Measurements from ENCODE around the gene SATB1. TPM values are rescaled to one million over a fixed set of nuclear protein-coding genes. Genes with fewer than 3 reads are reported as not detected.

Gene SATB1
- total and polyA plus RNA-seq, 3 experiments from 2014 or later, result 89.6 to 163 (median 158) TPM

DNA sequence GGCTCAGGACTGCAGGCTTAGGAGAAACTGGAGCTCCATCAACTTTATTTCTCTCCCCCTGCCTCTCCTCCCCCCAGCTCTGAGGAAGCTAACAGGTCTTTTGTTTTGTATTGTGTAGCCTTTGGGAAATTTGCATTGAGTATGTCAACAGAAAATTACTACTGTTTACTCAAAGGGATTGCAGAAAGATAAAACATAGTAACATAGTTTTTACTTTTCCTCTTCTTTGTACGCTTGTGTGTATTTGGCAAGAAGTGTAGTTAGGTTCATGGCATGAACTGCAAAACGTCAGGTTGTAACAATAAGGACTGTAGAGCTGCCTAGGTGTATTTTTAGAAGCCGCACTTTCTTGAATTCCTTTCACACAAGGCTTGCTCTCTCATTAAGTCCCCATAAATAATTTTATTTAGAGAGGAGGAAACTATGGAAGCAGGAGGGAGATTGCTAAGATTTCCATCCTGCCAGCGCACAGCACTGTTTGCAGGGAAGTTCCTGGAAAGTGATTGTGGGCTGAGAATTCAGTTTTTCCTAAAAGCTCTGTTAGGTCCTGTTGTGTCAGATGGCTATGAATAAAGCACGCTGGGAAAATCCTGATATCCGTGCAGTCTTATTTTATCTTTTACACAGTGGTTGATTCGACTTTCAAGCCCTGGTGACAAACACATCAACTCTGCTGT lies 21.1 kb upstream of the SATB1 start:
- peaks cover 35 to 52% (median 48%) of the 10 kb centered on the region in 3 donors for H3K4me1 Mint-ChIP-seq
- Histone ChIP-seq H3K4me3 (ENCODE audit: low read length) (peak overlapping the region; percentile 75), H3K4me1 (ENCODE audit: insufficient read depth, low read length) (peaks cover 23% of the 10 kb centered on the region), H3K36me3 (ENCODE audit: insufficient read depth, low read length) (no peaks in the 10 kb centered on the region), H3K27me3 (ENCODE audit: insufficient read depth, low read length, poor library complexity, severe bottlenecking) (no peaks in the 10 kb centered on the region), H3K9me3 (ENCODE audit: low read length) (peaks cover 7% of the 10 kb centered on the region), H3K27ac (ENCODE audit: low read depth, low read length) (peak overlapping the region; percentile 27)
- H3K4me3 Mint-ChIP-seq, result peak overlapping the region; percentile 87 to 97 (median 95)
- peaks cover 0 to 2% of the 10 kb centered on the region in 2 donors for H3K27me3 Mint-ChIP-seq
- DNase-seq, result no peak
- peak overlapping the region; percentile 82 to 99 (median 94) for H3K27ac Mint-ChIP-seq
- ChIA-PET CTCF (interaction anchor here (0.6 to 2.3 kb wide), 6 partner anchors 9 to 313 kb away, joined by 3 to 8 read pairs (median 4); no protein-coding TSS in a partner anchor), POLR2A (interaction anchor here (0.8 to 1.2 kb wide), 3 partner anchors 9 to 312 kb away, joined by 3 to 4 read pairs (median 3); no protein-coding TSS in a partner anchor)
- H3K36me3 Mint-ChIP-seq, result peaks cover 2 to 38% (median 21%) of the 10 kb centered on the region in 3 donors
- H3K9me3 Mint-ChIP-seq, result peaks cover 11 to 19% (median 18%) of the 10 kb centered on the region in 5 donors

DNA sequence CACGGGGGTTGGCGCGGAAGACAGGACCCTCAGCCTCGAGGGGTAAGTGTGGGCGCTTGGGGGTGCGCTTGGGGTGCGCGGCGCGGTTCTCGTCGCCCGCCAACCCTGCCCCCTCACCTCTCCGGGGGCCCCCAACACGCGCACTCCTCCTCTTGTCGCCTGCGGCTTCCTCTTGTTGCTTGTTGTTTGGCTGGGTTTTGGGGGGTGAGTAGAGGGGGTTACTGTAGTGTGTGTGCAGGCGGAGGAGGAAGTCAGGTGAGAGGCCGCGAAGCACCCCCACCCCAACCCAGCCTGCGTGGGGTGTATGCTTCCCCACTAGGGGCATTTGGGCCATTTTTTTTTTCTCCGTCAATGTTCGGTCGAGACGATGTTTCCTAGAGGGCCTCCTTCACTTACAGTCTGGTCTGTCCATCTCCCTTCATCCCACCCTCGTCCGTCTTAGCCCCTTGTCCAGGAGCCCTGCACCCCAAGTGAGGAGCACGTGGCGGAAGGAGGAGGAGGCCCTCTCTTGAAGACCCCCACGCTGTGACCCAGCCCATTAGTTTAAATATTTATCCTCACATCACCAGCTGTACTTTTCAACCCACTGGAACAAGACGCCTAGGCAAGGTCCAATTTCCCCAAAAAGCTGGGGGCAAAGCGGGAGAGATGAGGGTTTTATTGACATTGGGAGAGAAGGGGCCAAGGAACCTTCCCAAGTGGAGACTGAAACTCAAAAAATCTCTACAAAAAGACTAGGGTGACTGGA lies 20.4 kb upstream of the SATB1 start:
- peak overlapping the region; percentile 27 for H3K27ac ChIP-seq (ENCODE audit: low read depth, low read length)
- CTCF ChIA-PET, result interaction anchor here (0.6 to 2.3 kb wide), 8 partner anchors 9 to 344 kb away, joined by 3 to 8 read pairs (median 4); no protein-coding TSS in a partner anchor

DNA sequence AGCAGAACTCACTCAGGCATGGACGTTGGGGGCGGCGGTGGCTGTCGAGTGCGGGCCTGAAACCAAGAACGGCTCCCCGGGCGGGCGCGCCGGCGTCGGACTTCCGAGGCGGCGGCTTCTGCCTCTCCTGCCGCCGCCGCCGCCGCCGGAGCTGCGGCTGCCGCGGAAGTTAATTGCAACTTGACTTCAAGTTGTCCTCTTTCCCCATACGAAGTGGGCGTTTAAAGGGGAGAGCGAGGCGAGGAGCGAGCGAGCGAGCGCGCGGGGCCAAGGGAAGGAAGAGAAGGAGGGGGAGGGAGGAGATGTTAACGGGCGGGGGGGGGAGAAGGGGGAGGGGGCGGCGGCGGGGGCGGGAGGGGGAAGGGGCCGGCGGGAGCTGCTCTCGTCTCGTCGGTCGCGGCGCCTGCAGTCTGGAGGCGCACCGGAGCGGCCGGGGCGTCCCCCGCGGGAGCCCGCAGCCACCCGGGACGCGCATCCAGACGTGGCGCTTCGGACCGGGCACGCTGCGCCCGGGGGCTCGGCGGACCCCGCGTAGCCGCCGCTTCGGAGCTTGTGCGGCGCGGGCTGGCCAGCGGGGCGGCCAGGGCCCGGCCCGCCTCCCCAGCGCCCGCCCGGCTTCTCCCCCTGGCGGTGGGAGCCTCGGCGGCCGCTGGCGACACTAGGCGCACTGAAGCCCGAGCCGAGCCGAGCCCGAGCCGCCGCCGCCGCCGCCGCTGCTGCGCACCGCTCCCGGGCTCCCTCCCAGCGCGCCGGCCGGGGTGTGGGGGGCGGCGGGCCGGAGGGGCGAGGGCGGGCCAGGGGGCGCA lies 19.7 kb upstream of the SATB1 start:
- Mint-ChIP-seq H3K27ac (peak overlapping the region; percentile 79 to 98 (median 94)), H3K27me3 (peaks cover 0 to 2% of the 10 kb centered on the region in 2 donors), H3K9me3 (peaks cover 6 to 16% (median 10%) of the 10 kb centered on the region in 5 donors), H3K4me1 (peaks cover 42 to 59% (median 52%) of the 10 kb centered on the region in 3 donors), H3K36me3 (peaks cover 2 to 36% (median 19%) of the 10 kb centered on the region in 3 donors), H3K4me3 (peak overlapping the region; percentile 93 to 99 (median 98))
- no peaks in the 10 kb centered on the region for H3K36me3 ChIP-seq (ENCODE audit: insufficient read depth, low read length)
- ChIA-PET POLR2A (interaction anchor here (0.6 to 1.4 kb wide), 8 partner anchors 15 to 1506 kb away, joined by 3 to 14 read pairs (median 4); partner anchors contain the start of gene SATB1), CTCF (interaction anchor here (0.7 to 2.3 kb wide), 8 partner anchors 12 to 351 kb away, joined by 3 to 8 read pairs (median 3); no protein-coding TSS in a partner anchor)
- H3K9me3 ChIP-seq (ENCODE audit: low read length), result peaks cover 7% of the 10 kb centered on the region
- peak; percentile 62 to 92 (median 83) for DNase-seq
- H3K27ac ChIP-seq (ENCODE audit: low read depth, low read length), result peak overlapping the region; percentile 78
- H3K4me3 ChIP-seq (ENCODE audit: low read length), result peak overlapping the region; percentile 97
- H3K27me3 ChIP-seq (ENCODE audit: insufficient read depth, low read length, poor library complexity, severe bottlenecking), result no peaks in the 10 kb centered on the region
- H3K4me1 ChIP-seq (ENCODE audit: insufficient read depth, low read length), result peaks cover 25% of the 10 kb centered on the region

More for the DNA sequence above, 20.4 kb upstream of the SATB1 start:
- DNase-seq, result peak; percentile 55 to 95 (median 89)
- no peaks in the 10 kb centered on the region for H3K27me3 ChIP-seq (ENCODE audit: insufficient read depth, low read length, poor library complexity, severe bottlenecking)
- Mint-ChIP-seq H3K27ac (peak overlapping the region; percentile 82 to 99 (median 94)), H3K9me3 (peaks cover 11 to 19% (median 16%) of the 10 kb centered on the region in 5 donors), H3K27me3 (peaks cover 0 to 2% of the 10 kb centered on the region in 2 donors), H3K4me3 (peak overlapping the region; percentile 87 to 97 (median 95)), H3K36me3 (peaks cover 2 to 38% (median 21%) of the 10 kb centered on the region in 3 donors), H3K4me1 (peaks cover 37 to 53% (median 51%) of the 10 kb centered on the region in 3 donors)
- peak overlapping the region; percentile 75 for H3K4me3 ChIP-seq (ENCODE audit: low read length)
- H3K4me1 ChIP-seq (ENCODE audit: insufficient read depth, low read length), result peaks cover 20% of the 10 kb centered on the region
- no peaks in the 10 kb centered on the region for H3K36me3 ChIP-seq (ENCODE audit: insufficient read depth, low read length)
- peaks cover 7% of the 10 kb centered on the region for H3K9me3 ChIP-seq (ENCODE audit: low read length)
- POLR2A ChIA-PET, result interaction anchor here (0.6 to 1.4 kb wide), 7 partner anchors 10 to 312 kb away, joined by 3 to 14 read pairs (median 4); partner anchors contain the start of gene SATB1

DNA sequence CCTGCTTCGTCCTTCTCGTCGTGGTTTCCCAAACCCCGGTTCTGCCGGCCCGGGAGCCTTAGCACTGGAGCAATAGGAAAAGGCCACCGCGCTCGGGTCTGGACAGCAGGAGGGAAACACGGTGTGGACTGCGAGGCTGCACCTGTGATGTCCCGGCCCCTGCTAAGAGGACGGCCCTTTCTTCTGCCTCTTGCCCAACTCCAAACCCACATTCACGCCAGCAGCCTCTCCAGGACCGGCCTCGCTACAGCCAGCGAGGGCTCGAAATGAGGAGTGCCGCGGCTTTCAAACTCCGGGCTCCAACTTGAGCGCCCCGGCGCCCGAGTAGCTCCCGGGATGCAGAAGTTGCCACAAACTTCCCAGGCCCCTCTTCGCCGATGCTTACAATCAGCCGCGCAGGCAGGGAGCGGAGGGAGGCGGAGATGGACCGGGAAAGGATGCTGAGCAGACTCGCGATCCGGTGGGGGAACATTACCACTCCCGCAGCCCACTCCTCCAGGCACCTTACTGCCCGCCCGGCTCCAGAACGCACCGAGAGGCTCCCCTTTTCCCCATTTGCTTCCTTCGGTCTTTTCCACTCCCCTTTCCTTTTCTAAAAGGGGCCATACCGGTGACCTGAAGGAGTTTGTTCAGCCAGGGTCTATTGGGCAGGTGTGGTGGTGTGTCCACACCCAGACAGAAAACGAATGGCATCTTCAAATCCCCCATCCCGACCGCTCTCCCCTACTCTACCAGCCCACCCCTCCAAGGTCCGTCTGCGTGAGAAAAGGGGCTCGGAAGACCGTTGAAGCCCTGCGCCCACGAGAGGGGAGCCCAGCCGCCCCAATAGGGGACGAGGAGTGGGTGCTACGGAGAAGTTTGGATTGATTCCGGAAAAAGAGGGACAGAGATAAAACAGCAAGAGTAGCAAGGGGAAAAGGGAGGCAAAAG lies 18.8 kb upstream of the SATB1 start:
- DNase-seq, result peak in 1 of 5 donors; percentile 7

DNA sequence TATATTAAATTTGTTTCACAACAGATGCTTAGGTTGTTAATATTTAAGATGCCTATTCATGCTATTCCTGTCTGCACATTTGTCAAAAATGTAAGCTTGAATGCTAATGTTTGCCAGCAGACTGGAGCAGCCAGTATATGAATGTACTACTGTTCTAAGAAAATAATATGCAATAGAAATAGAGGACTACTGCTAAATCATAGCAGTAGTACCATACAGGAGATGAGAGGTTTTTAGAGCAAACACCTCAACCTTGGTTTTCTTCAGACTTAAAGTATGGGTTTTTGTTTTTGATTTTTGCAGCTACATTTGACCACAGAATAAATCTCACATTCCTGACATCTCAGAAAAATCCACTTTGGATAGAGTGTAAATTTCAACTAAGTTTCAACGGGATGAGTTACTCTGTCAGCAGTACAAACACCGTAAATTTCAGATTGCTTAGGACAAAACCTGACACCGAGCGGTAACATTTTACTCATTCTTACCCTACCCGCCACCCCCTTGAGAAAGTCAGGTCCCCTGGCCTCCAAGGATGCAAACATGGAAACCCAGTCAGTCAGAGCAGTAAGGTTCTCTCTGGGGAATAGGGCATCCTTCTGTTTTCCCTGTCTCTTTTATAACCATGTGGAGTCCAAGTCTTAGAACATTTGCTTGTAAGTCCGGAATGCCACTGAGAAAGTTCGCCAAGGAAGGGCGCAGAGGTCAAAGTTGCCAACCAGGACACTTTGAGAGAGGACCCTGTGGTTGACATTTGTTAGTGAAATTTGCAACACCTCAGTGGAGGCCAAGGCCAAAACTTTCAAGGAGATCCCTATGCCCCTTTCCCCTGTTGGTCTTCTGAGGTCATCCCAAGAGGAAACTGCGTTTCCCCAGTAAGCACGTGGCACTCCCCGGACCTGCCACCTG lies 17.9 kb upstream of the SATB1 start:
- peak overlapping the region; percentile 78 for H3K27ac ChIP-seq (ENCODE audit: low read depth, low read length)
- peaks cover 0 to 2% of the 10 kb centered on the region in 2 donors for H3K27me3 Mint-ChIP-seq
- H3K4me3 Mint-ChIP-seq, result peak overlapping the region; percentile 93 to 99 (median 98)
- H3K4me1 ChIP-seq (ENCODE audit: insufficient read depth, low read length), result peaks cover 37% of the 10 kb centered on the region
- H3K27ac Mint-ChIP-seq, result peak overlapping the region; percentile 79 to 98 (median 94)
- H3K27me3 ChIP-seq (ENCODE audit: insufficient read depth, low read length, poor library complexity, severe bottlenecking), result no peaks in the 10 kb centered on the region
- no peaks in the 10 kb centered on the region for H3K9me3 ChIP-seq (ENCODE audit: low read length)
- POLR2A ChIA-PET, result interaction anchor here (0.6 kb wide), 1 partner anchor 691 kb away, joined by 3 read pairs; no protein-coding TSS in a partner anchor
- no peak for DNase-seq
- CTCF ChIA-PET, result interaction anchor here (1.7 kb wide), 1 partner anchor 51 kb away, joined by 5 read pairs; no protein-coding TSS in a partner anchor
- H3K36me3 Mint-ChIP-seq, result peaks cover 0 to 22% (median 2%) of the 10 kb centered on the region in 3 donors
- H3K4me1 Mint-ChIP-seq, result peaks cover 59 to 77% (median 67%) of the 10 kb centered on the region in 3 donors
- H3K36me3 ChIP-seq (ENCODE audit: insufficient read depth, low read length), result no peaks in the 10 kb centered on the region
- peak overlapping the region; percentile 97 for H3K4me3 ChIP-seq (ENCODE audit: low read length)
- peaks cover 0 to 2% (median under 1%) of the 10 kb centered on the region in 5 donors for H3K9me3 Mint-ChIP-seq

More for the DNA sequence above, 18.8 kb upstream of the SATB1 start:
- Mint-ChIP-seq H3K27ac (peak overlapping the region; percentile 79 to 98 (median 94)), H3K36me3 (peaks cover 0 to 29% (median 10%) of the 10 kb centered on the region in 3 donors), H3K9me3 (peaks cover 0 to 8% (median 2%) of the 10 kb centered on the region in 5 donors), H3K4me1 (peaks cover 51 to 68% (median 60%) of the 10 kb centered on the region in 3 donors), H3K27me3 (peaks cover 0 to 2% of the 10 kb centered on the region in 2 donors), H3K4me3 (peak overlapping the region; percentile 93 to 99 (median 98))
- ChIA-PET CTCF (interaction anchor here (0.7 to 1.7 kb wide), 6 partner anchors 11 to 352 kb away, joined by 3 to 6 read pairs (median 3); no protein-coding TSS in a partner anchor), POLR2A (interaction anchor here (0.6 to 1.4 kb wide), 8 partner anchors 13 to 1506 kb away, joined by 3 to 14 read pairs (median 4); partner anchors contain the start of gene SATB1)
- peak overlapping the region; percentile 78 for H3K27ac ChIP-seq (ENCODE audit: low read depth, low read length)
- H3K4me1 ChIP-seq (ENCODE audit: insufficient read depth, low read length), result peaks cover 31% of the 10 kb centered on the region
- no peaks in the 10 kb centered on the region for H3K36me3 ChIP-seq (ENCODE audit: insufficient read depth, low read length)
- H3K27me3 ChIP-seq (ENCODE audit: insufficient read depth, low read length, poor library complexity, severe bottlenecking), result no peaks in the 10 kb centered on the region
- peaks cover 2% of the 10 kb centered on the region for H3K9me3 ChIP-seq (ENCODE audit: low read length)
- peak overlapping the region; percentile 97 for H3K4me3 ChIP-seq (ENCODE audit: low read length)

DNA sequence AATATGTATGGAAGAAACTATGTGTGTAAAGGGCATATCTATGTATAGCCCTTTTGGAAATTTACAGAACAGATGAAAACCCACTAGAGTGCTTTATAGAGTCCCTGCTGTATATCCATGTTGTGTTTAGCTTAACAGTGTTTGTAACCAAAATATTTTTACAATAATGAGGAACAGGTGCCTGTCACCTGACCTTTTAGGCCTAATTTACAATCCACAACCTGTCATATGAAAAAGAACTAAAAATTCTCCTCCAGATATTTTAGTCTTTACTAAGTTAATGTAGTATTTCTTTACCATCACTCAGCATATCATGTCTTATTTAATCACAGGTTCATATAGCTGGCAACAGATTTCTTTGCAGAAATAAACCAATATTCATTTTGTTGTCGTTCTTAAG lies 16.4 kb upstream of the SATB1 start:
- no peak overlapping the region for H3K27ac ChIP-seq (ENCODE audit: low read depth, low read length)
- peak overlapping the region; percentile 49 for H3K4me3 ChIP-seq (ENCODE audit: low read length)
- no peaks in the 10 kb centered on the region for H3K36me3 ChIP-seq (ENCODE audit: insufficient read depth, low read length)
- DNase-seq, result no peak
- peaks cover 24% of the 10 kb centered on the region for H3K4me1 ChIP-seq (ENCODE audit: insufficient read depth, low read length)
- ChIA-PET CTCF (no interaction called here), POLR2A (no interaction called here)
- peak overlapping the region; percentile 64 to 88 (median 81) for H3K4me3 Mint-ChIP-seq
- H3K4me1 Mint-ChIP-seq, result peaks cover 53 to 72% (median 58%) of the 10 kb centered on the region in 3 donors
- H3K27me3 ChIP-seq (ENCODE audit: insufficient read depth, low read length, poor library complexity, severe bottlenecking), result no peaks in the 10 kb centered on the region
- peak overlapping the region in 6 of 8 donors; percentile 49 to 98 (median 90) for H3K27ac Mint-ChIP-seq
- H3K36me3 Mint-ChIP-seq, result peaks cover 0 to 21% (median 0%) of the 10 kb centered on the region in 3 donors
- H3K9me3 ChIP-seq (ENCODE audit: low read length), result no peaks in the 10 kb centered on the region
- peaks cover 0 to 2% of the 10 kb centered on the region in 2 donors for H3K27me3 Mint-ChIP-seq
- H3K9me3 Mint-ChIP-seq, result peaks cover 0 to 2% (median 0%) of the 10 kb centered on the region in 5 donors

Data from CD8-positive, alpha-beta memory T cell (primary cell).